GM19463 (cell line): Measurements from ENCODE around the gene LIPC.

Source experiments
- ATAC-seq: cut with Tn5 transposase; IDR thresholded peaks from one replicate; pipeline ENCODE4 v1.9.1; 2021; ENCODE audit warnings: mild to moderate bottlenecking, moderate library complexity; ENCODE audit not compliant: unreplicated experiment

Gene LIPC

GRCh38 chr15:58571491-58571890, 139.7 kb downstream of the LIPC start:
- ATAC-seq = no peak

GRCh38 chr15:58572521-58572920, 140.7 kb downstream of the LIPC start:
- ATAC-seq = no peak

GRCh38 chr15:58573270-58573669, 141.5 kb downstream of the LIPC start:
- no peak for ATAC-seq

GRCh38 chr15:58574631-58575030, 142.8 kb downstream of the LIPC start:
- ATAC-seq = no peak

- no peak for ATAC-seq
Observed at GRCh38 chr15:58575045-58575786, 143.4 kb downstream of the LIPC start.

- no peak for ATAC-seq
Observed at GRCh38 chr15:58576657-58577056, 144.9 kb downstream of the LIPC start.

GRCh38 chr15:58582160-58582559, 150.4 kb downstream of the LIPC start:
- no peak for ATAC-seq

- no peak for ATAC-seq
Observed at GRCh38 chr15:58583171-58583908, 151.5 kb downstream of the LIPC start.

GRCh38 chr15:58584789-58585461, 153.1 kb downstream of the LIPC start:
- no peak for ATAC-seq

- peak; percentile 65 for ATAC-seq
Observed at GRCh38 chr15:58585693-58586443, 154.1 kb downstream of the LIPC start.

- ATAC-seq = no peak
Observed at GRCh38 chr15:58587486-58587885, 155.7 kb downstream of the LIPC start.

GRCh38 chr15:58588096-58588495, 156.3 kb downstream of the LIPC start:
- no peak for ATAC-seq

GRCh38 chr15:58589047-58589446, 157.3 kb downstream of the LIPC start:
- no peak for ATAC-seq

- ATAC-seq = no peak
Observed at GRCh38 chr15:58590236-58590635, 158.4 kb downstream of the LIPC start.

- ATAC-seq = no peak
Observed at GRCh38 chr15:58590926-58591325, 159.1 kb downstream of the LIPC start.

- ATAC-seq = no peak
Observed at GRCh38 chr15:58593870-58594269, 162.1 kb downstream of the LIPC start.

GRCh38 chr15:58594898-58595297, 163.1 kb downstream of the LIPC start:
- no peak for ATAC-seq

- ATAC-seq = no peak
Observed at GRCh38 chr15:58595516-58596263, 163.9 kb downstream of the LIPC start.

- no peak for ATAC-seq
Observed at GRCh38 chr15:58597943-58598828, 166.4 kb downstream of the LIPC start.
